ENCODE data around the gene PPP1R15B. TPM values are rescaled to one million over a fixed set of nuclear protein-coding genes. Genes with fewer than 3 reads are reported as not detected.

PPP1R15B gene
- total and polyA plus RNA-seq, 4 donors: 13.0 to 54.0 (median 26.1) TPM

GRCh38 chr1:204367956-204368355 is 43.7 kb downstream of the PPP1R15B start:
- no peak for DNase-seq (ENCODE audit: low spot score)
- H3K9ac ChIP-seq (ENCODE audit: low read depth in 1 of 2, low read length in 2 of 2): no peak overlapping the region
- TF ChIP-seq EGR1 (IDR thresholded peaks at IDR 0.05; ENCODE audit: low read depth in 2 of 2): no peak
- TF ChIP-seq, protein P1, sequence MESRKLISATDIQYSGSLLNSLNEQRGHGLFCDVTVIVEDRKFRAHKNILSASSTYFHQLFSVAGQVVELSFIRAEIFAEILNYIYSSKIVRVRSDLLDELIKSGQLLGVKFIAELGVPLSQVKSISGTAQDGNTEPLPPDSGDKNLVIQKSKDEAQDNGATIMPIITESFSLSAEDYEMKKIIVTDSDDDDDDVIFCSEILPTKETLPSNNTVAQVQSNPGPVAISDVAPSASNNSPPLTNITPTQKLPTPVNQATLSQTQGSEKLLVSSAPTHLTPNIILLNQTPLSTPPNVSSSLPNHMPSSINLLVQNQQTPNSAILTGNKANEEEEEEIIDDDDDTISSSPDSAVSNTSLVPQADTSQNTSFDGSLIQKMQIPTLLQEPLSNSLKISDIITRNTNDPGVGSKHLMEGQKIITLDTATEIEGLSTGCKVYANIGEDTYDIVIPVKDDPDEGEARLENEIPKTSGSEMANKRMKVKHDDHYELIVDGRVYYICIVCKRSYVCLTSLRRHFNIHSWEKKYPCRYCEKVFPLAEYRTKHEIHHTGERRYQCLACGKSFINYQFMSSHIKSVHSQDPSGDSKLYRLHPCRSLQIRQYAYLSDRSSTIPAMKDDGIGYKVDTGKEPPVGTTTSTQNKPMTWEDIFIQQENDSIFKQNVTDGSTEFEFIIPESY (IDR thresholded peaks at IDR 0.05): no peak
- no peak for TF ChIP-seq HNF4A (conservative IDR thresholded peaks at IDR 0.05)
- TF ChIP-seq REST (IDR thresholded peaks at IDR 0.05): no peak
- TF ChIP-seq TAF1 (conservative IDR thresholded peaks at IDR 0.05): no peak

GRCh38 chr1:204367193-204367858 is 44.3 kb downstream of the PPP1R15B start:
- Histone ChIP-seq H3K4me3 (ENCODE audit: low read depth in 1 of 3, low read length in 3 of 3) (no peak overlapping the region), H3K27me3 (ENCODE audit: control insufficient read depth in 4 of 4, insufficient read depth in 4 of 4, low read length in 3 of 4) (no peaks in the 10 kb centered on the region), H3K9me3 (ENCODE audit: control insufficient read depth in 4 of 4, low read length in 3 of 4) (no peaks in the 10 kb centered on the region), H3K36me3 (ENCODE audit: control insufficient read depth in 4 of 4, insufficient read depth in 3 of 4, low read depth in 1 of 4, low read length in 3 of 4) (no peaks in the 10 kb centered on the region), H3K9ac (ENCODE audit: low read depth in 1 of 2, low read length in 2 of 2) (no peak overlapping the region), H3K4me1 (ENCODE audit: control insufficient read depth in 4 of 4, insufficient read depth in 4 of 4, low read length in 3 of 4) (peaks cover 0 to 17% (median 5%) of the 10 kb centered on the region in 4 donors), H3K27ac (ENCODE audit: low read depth in 1 of 2, low read length in 2 of 2) (no peak overlapping the region)
- WGBS: 88% methylated on average over 16 of the region's 16 CpGs
- TF ChIP-seq SP1 (IDR thresholded peaks at IDR 0.05) (no peak), FOXA1 (IDR thresholded peaks at IDR 0.05) (no peak), HNF4G (IDR thresholded peaks at IDR 0.05) (no peak), RAD21 (IDR thresholded peaks at IDR 0.05) (no peak), TAF1 (conservative IDR thresholded peaks at IDR 0.05) (no peak), HNF4A (conservative IDR thresholded peaks at IDR 0.05) (no peak), GABPA (IDR thresholded peaks at IDR 0.05 in 1 of 2, conservative IDR thresholded peaks at IDR 0.05 in 1 of 2) (no peak), NR2F2 (IDR thresholded peaks at IDR 0.05) (no peak), EGR1 (IDR thresholded peaks at IDR 0.05; ENCODE audit: low read depth in 2 of 2) (no peak), YY1 (IDR thresholded peaks at IDR 0.05) (no peak), CTCF (IDR thresholded peaks at IDR 0.05; ENCODE audit: low read depth, low read length, missing input control) (no peak), ATF3 (IDR thresholded peaks at IDR 0.05) (no peak), JUND (IDR thresholded peaks at IDR 0.05) (no peak), FOXA2 (IDR thresholded peaks at IDR 0.05) (no peak), RXRA (IDR thresholded peaks at IDR 0.05) (no peak)
- TF ChIP-seq, protein P2, sequence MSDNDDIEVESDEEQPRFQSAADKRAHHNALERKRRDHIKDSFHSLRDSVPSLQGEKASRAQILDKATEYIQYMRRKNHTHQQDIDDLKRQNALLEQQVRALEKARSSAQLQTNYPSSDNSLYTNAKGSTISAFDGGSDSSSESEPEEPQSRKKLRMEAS (IDR thresholded peaks at IDR 0.05): no peak
- DNase-seq (ENCODE audit: low spot score): no peak

More at GRCh38 chr1:204367956-204368355, 43.7 kb downstream of the PPP1R15B start:
- 88% methylated on average over 10 of the region's 10 CpGs for WGBS
- Histone ChIP-seq H3K27me3 (ENCODE audit: control insufficient read depth in 4 of 4, insufficient read depth in 4 of 4, low read length in 3 of 4) (no peaks in the 10 kb centered on the region), H3K4me1 (ENCODE audit: control insufficient read depth in 4 of 4, insufficient read depth in 4 of 4, low read length in 3 of 4) (peaks cover 0 to 14% (median 5%) of the 10 kb centered on the region in 4 donors), H3K9me3 (ENCODE audit: control insufficient read depth in 4 of 4, low read length in 3 of 4) (no peaks in the 10 kb centered on the region), H3K36me3 (ENCODE audit: control insufficient read depth in 4 of 4, insufficient read depth in 3 of 4, low read depth in 1 of 4, low read length in 3 of 4) (no peaks in the 10 kb centered on the region), H3K4me3 (ENCODE audit: low read depth in 1 of 3, low read length in 3 of 3) (no peak overlapping the region), H3K27ac (ENCODE audit: low read depth in 1 of 2, low read length in 2 of 2) (no peak overlapping the region)
